Skeletal muscle tissue (tissue), 4 donors: ENCODE data around the gene KRT10. TPM values are rescaled to one million over a fixed set of nuclear protein-coding genes. Genes with fewer than 3 reads are reported as not detected.
"Not testable (repeated sequence)": the region's sequence is repeated elsewhere in the genome, so short reads cannot be mapped to it uniquely, and the experiment has no call there.

Source experiments
- H3K27ac ChIP-seq: one replicate; pipeline ENCODE4 v1.7.0; 2013; ENCODE audit warnings: mild to moderate bottlenecking, low read depth, low read length, inconsistent platforms
- H3K27me3 ChIP-seq, 3 donors: one replicate each; pipeline ENCODE4 v1.7.0; 2013; ENCODE audit warnings: low read length in 3 of 3; ENCODE audit not compliant: control insufficient read depth in 3 of 3, insufficient read depth in 3 of 3
- H3K36me3 ChIP-seq, 3 donors: one replicate each; pipeline ENCODE4 v1.7.0; 2013; ENCODE audit warnings: low read length in 3 of 3; ENCODE audit not compliant: control insufficient read depth in 3 of 3, insufficient read depth in 3 of 3
- H3K4me1 ChIP-seq, 3 donors: one replicate each; pipeline ENCODE4 v1.7.0; 2013; ENCODE audit warnings: low read length in 3 of 3, mild to moderate bottlenecking in 3 of 3; ENCODE audit not compliant: control insufficient read depth in 3 of 3, insufficient read depth in 3 of 3
- H3K4me3 ChIP-seq, 3 donors: one replicate each; pipeline ENCODE4 v1.7.0; 2013; ENCODE audit warnings: low read length in 3 of 3
- H3K9ac ChIP-seq, 3 donors: one replicate each; pipeline ENCODE4 v1.7.0; 2013; ENCODE audit warnings: low read length in 3 of 3, mild to moderate bottlenecking in 3 of 3, moderate library complexity in 2 of 3, low read depth in 1 of 3
- H3K9me3 ChIP-seq, 3 donors: one replicate each; pipeline ENCODE4 v1.7.0; 2013; ENCODE audit warnings: low read length in 3 of 3; ENCODE audit not compliant: control insufficient read depth in 3 of 3
- total RNA-seq: library from RNA; depleted of rRNA; stranded (reverse); fragments of >200 nt; gene quantifications from one replicate; pipeline ENCODE4 v1.2.3, GENCODE V29; 2014
- donor health status: Osteomylitis.

Gene KRT10
- total RNA-seq, 1 donor from 2014 or later = 2.6 TPM

DNA sequence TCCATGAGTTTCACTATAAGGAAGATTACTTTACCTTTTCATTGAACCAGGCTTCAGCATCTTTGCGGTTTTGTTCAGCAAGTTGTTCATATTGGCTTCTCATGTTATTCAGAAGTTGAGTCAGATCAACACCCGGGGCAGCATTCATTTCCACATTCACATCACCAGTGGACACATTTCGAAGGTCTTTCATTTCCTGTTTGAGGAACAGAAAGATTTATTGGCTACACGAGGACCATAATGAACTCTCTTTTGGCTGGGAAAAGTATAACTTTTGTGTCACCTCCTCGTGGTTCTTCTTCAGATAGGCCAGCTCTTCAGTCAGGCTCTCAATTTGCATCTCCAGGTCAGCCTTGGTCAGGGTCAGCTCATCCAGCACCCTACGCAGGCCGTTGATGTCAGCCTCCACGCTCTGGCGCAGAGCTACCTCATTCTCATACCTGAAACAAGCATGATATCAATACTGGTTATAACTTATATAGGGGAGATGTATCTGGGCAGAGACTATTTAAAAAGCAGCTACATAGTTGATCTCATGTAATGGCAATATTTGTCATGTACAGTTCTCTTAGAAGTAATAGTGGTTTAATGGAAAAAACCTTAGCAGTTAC lies 2.1 kb downstream of the KRT10 start:
- Histone ChIP-seq H3K9me3 (no peaks in the 10 kb centered on the region), H3K4me1 (peaks cover 0 to 17% (median 7%) of the 10 kb centered on the region in 3 donors), H3K27me3 (no peaks in the 10 kb centered on the region), H3K9ac (no peak overlapping the region), H3K4me3 (peak overlapping the region in 1 of 3 donors; percentile 84), H3K36me3 (peaks cover 5 to 6% (median 6%) of the 10 kb centered on the region in 3 donors), H3K27ac (no peak overlapping the region)

DNA sequence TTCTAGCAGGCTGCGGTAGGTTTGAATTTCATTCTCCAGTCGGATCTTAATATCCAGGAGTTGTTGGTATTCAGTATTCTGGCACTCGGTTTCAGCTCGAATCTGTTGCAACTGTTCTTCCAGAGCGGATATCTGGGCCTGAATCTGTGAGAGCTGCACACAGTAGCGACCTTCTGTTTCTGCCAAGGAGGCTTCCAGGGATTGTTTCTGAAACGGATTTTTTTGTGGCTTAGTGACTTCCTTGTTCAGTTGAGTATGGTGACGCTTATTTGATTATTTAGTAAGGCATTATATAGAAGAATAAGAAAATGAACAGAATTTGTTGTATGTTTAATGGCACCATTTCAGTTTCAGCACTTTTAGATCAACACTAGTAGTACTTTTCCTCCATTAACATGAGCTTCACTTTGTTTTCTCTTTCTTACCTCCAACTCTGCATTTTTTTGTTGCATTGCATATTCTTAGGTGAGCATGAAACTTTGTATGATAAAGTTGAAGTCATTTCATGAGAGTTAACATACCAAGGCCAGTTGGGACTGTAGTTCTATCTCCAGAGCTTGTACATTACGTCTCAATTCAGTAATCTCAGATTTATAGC lies 2.8 kb downstream of the KRT10 start:
- Histone ChIP-seq H3K9ac (peak overlapping the region; percentile 52 to 66 (median 54)), H3K27ac (peak overlapping the region; percentile 78), H3K9me3 (no peaks in the 10 kb centered on the region)

DNA sequence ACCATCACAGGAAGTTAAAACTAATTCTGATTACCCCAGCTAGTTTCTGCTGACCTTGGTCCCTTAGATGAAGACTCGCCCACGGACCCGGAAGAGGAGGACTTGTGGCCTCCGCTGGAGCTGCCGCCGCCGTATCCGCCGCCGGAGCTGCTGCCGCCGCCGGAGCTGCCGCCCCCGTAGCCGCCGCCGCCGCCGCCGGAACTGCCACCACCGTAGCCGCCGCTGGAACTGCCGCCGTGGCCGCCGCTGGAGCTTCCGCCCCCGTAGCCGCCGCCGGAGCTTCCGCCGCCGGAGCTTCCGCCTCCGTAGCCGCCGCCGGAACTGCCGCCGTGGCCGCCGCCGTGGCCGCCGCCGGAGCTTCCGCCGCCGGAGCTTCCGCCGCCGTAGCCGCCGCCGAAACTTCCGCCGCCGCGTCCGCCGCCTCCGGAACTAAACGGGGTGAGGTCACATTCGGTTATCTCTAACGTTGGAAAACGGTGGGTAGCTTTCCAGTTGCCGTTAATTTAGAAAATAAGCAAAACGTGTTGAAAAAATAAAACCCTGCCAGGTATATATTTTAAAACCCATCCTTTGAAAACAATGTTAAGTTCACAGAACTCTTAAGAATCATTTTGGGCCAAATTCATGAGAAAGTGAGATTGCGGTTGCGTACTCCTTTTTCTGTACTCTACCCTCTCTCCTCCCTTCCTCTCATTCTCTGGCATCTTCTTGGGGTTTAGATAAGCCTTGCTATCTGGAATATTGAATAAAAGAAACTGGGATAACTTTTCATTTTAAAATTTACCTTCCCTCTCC lies 3.5 kb downstream of the KRT10 start:
- Histone ChIP-seq H3K27me3 (no peaks in the 10 kb centered on the region), H3K36me3 (peaks cover 5 to 6% (median 6%) of the 10 kb centered on the region in 3 donors), H3K9me3 (no peaks in the 10 kb centered on the region), H3K9ac (peak overlapping the region; percentile 66 to 76 (median 66)), H3K27ac (peak overlapping the region; percentile 78), H3K4me1 (peaks cover 0 to 17% (median 7%) of the 10 kb centered on the region in 3 donors), H3K4me3 (peak overlapping the region; percentile 75 to 95 (median 78))

More for the DNA sequence above, 2.8 kb downstream of the KRT10 start:
- Histone ChIP-seq H3K36me3 (peaks cover 5 to 6% (median 6%) of the 10 kb centered on the region in 3 donors), H3K4me3 (peak overlapping the region; percentile 75 to 84 (median 78)), H3K27me3 (no peaks in the 10 kb centered on the region), H3K4me1 (peaks cover 0 to 17% (median 7%) of the 10 kb centered on the region in 3 donors)

GRCh38 chr17:40818343-40818732 lies 4.1 kb downstream of the KRT10 start:
- peak overlapping the region; percentile 78 for H3K27ac ChIP-seq

GRCh38 chr17:40817103-40817682 lies 5.2 kb downstream of the KRT10 start:
- H3K27ac ChIP-seq = no peak overlapping the region
- H3K9me3 ChIP-seq = no peaks in the 10 kb centered on the region
- H3K36me3 ChIP-seq = peaks cover 5 to 6% (median 6%) of the 10 kb centered on the region in 3 donors
- H3K4me3 ChIP-seq = no peak overlapping the region
- H3K4me1 ChIP-seq = peaks cover 0 to 17% (median 7%) of the 10 kb centered on the region in 3 donors
- peaks cover 2 to 3% (median 3%) of the 10 kb centered on the region in 3 donors for H3K27me3 ChIP-seq
- no peak overlapping the region for H3K9ac ChIP-seq

More at GRCh38 chr17:40818343-40818732, 4.1 kb downstream of the KRT10 start:
- peaks cover 5 to 6% (median 6%) of the 10 kb centered on the region in 3 donors for H3K36me3 ChIP-seq
- H3K9me3 ChIP-seq = no peaks in the 10 kb centered on the region
- H3K27me3 ChIP-seq = no peaks in the 10 kb centered on the region
- H3K4me3 ChIP-seq = peak overlapping the region; percentile 49 to 95 (median 70)
- peaks cover 0 to 17% (median 7%) of the 10 kb centered on the region in 3 donors for H3K4me1 ChIP-seq
- peak overlapping the region; percentile 61 to 76 (median 66) for H3K9ac ChIP-seq

GRCh38 chr17:40816569-40816968 lies 5.8 kb downstream of the KRT10 start:
- H3K4me3 ChIP-seq = no peak overlapping the region
- H3K4me1 ChIP-seq = peaks cover 0 to 17% (median 7%) of the 10 kb centered on the region in 3 donors
- peaks cover 3 to 5% (median 3%) of the 10 kb centered on the region in 3 donors for H3K27me3 ChIP-seq
- H3K36me3 ChIP-seq = peaks cover 5 to 6% (median 6%) of the 10 kb centered on the region in 3 donors
- H3K9ac ChIP-seq = no peak overlapping the region
- no peaks in the 10 kb centered on the region for H3K9me3 ChIP-seq
- H3K27ac ChIP-seq = no peak overlapping the region

DNA sequence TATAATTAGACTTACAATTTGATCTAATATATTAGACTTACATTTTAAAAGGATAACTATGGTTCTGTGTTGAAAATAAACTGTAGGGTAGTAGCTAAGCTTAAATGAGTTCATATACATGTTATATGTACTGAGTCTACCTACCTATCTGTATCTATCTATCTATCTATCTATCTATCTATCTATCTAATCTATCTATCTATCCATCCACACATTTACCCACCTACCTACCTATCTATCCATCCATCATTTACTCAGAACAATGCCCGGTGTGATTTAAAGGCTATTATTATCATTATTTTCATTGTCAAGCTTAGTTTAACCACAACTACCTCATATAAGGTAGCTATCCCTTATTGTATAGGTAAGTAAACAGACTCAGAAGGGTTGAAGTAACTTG lies 7.0 kb downstream of the KRT10 start:
- Histone ChIP-seq H3K36me3 (peaks cover 5 to 6% (median 6%) of the 10 kb centered on the region in 3 donors), H3K9me3 (no peaks in the 10 kb centered on the region), H3K4me3 (no peak overlapping the region), H3K27ac (no peak overlapping the region), H3K4me1 (peaks cover 0 to 15% (median 6%) of the 10 kb centered on the region in 3 donors), H3K9ac (no peak overlapping the region), H3K27me3 (peaks cover 6 to 8% (median 8%) of the 10 kb centered on the region in 3 donors)

- H3K36me3 ChIP-seq, H3K4me3 ChIP-seq, H3K9ac ChIP-seq, H3K4me1 ChIP-seq, H3K9me3 ChIP-seq, H3K27ac ChIP-seq: not testable (repeated sequence)
- H3K27me3 ChIP-seq = peaks cover 7 to 15% (median 15%) of the 10 kb centered on the region in 3 donors
Measured at GRCh38 chr17:40814657-40815056, 7.8 kb downstream of the KRT10 start.

GRCh38 chr17:40813804-40814203 lies 8.6 kb downstream of the KRT10 start:
- peaks cover 7 to 17% (median 17%) of the 10 kb centered on the region in 3 donors for H3K27me3 ChIP-seq
- H3K4me3 ChIP-seq = no peak overlapping the region
- no peak overlapping the region for H3K27ac ChIP-seq
- H3K9me3 ChIP-seq = no peaks in the 10 kb centered on the region
- H3K36me3 ChIP-seq = peaks cover 5 to 6% (median 6%) of the 10 kb centered on the region in 3 donors
- peaks cover 0 to 6% (median 3%) of the 10 kb centered on the region in 3 donors for H3K4me1 ChIP-seq
- H3K9ac ChIP-seq = no peak overlapping the region
